Liver (tissue), 9 donors: ENCODE measurements around the gene RHEX. TPM values are rescaled to one million over a fixed set of nuclear protein-coding genes. Genes with fewer than 3 reads are reported as not detected.

Source experiments
- DNase-seq: peaks from one replicate; pipeline ENCODE4 v3.0.0-alpha.2; 2017; ENCODE audit warnings: low spot score
- H3K27ac ChIP-seq, 2 donors: one replicate each; pipeline ENCODE4 v1.7.0; 2013; ENCODE audit warnings: inconsistent platforms in 2 of 2, low read length in 2 of 2, control low read depth in 1 of 2, low read depth in 1 of 2, mild to moderate bottlenecking in 1 of 2
- H3K27me3 ChIP-seq, 4 donors: one replicate each; pipeline versions ENCODE4 v1.6.1 to v1.7.0; 2013; ENCODE audit warnings: low read length in 3 of 4, inconsistent platforms in 1 of 4, mild to moderate bottlenecking in 1 of 4, moderate library complexity in 1 of 4; ENCODE audit not compliant: control insufficient read depth in 4 of 4, insufficient read depth in 4 of 4
- H3K36me3 ChIP-seq, 4 donors: one replicate each; pipeline versions ENCODE4 v1.6.1 to v1.7.0; 2013; ENCODE audit warnings: low read length in 3 of 4, mild to moderate bottlenecking in 3 of 4, low read depth in 1 of 4, moderate library complexity in 1 of 4; ENCODE audit not compliant: control insufficient read depth in 4 of 4, insufficient read depth in 3 of 4
- H3K4me1 ChIP-seq, 4 donors: one replicate each; pipeline versions ENCODE4 v1.6.1 to v1.7.0; 2013; ENCODE audit warnings: low read length in 3 of 4, mild to moderate bottlenecking in 3 of 4, moderate library complexity in 1 of 4; ENCODE audit not compliant: control insufficient read depth in 4 of 4, insufficient read depth in 4 of 4
- H3K4me3 ChIP-seq, 3 donors: one replicate each; pipeline versions ENCODE4 v1.6.1 to v1.7.0; 2013; ENCODE audit warnings: low read length in 3 of 3, control low read depth in 1 of 3, low read depth in 1 of 3, mild to moderate bottlenecking in 1 of 3
- H3K9ac ChIP-seq, 2 donors: one replicate each; pipeline ENCODE4 v1.7.0; 2013; ENCODE audit warnings: low read length in 2 of 2, mild to moderate bottlenecking in 2 of 2, moderate library complexity in 2 of 2, control low read depth in 1 of 2, low read depth in 1 of 2
- H3K9me3 ChIP-seq, 4 donors: one replicate each; pipeline versions ENCODE4 v1.6.1 to v1.7.0; 2013; ENCODE audit warnings: low read length in 3 of 4; ENCODE audit not compliant: control insufficient read depth in 4 of 4
- ATF3 ChIP-seq: IDR thresholded peaks from 2 replicates; pipeline ENCODE4 v1.6.1; 2016; ENCODE audit warnings: antibody characterized with exemption
- FOXA2 ChIP-seq: IDR thresholded peaks from 2 replicates; pipeline ENCODE4 v1.6.1; 2016; ENCODE audit warnings: antibody characterized with exemption
- GABPA ChIP-seq, 2 donors: IDR thresholded peaks in 1 of 2; conservative IDR thresholded peaks in 1 of 2; 2 replicates each; pipeline ENCODE4 v1.6.1; 2016; ENCODE audit warnings: antibody characterized with exemption in 2 of 2, mild to moderate bottlenecking in 1 of 2, moderate library complexity in 1 of 2
- RAD21 ChIP-seq, 2 donors: IDR thresholded peaks; 2 replicates each; pipeline ENCODE4 v1.6.1; 2016; ENCODE audit warnings: antibody characterized with exemption in 2 of 2, mild to moderate bottlenecking in 2 of 2
- REST ChIP-seq: IDR thresholded peaks from 2 replicates; pipeline ENCODE4 v1.6.1; 2016; ENCODE audit warnings: antibody characterized with exemption, mild to moderate bottlenecking
- RXRA ChIP-seq, 2 donors: IDR thresholded peaks; 2 replicates each; pipeline ENCODE4 v1.6.1; 2017 to 2018; ENCODE audit warnings: antibody characterized with exemption in 2 of 2, mild to moderate bottlenecking in 1 of 2
- SP1 ChIP-seq: IDR thresholded peaks from 2 replicates; pipeline ENCODE4 v1.6.1; 2018; ENCODE audit warnings: antibody characterized with exemption, mild to moderate bottlenecking
- ZBTB33 ChIP-seq: IDR thresholded peaks from 2 replicates; pipeline ENCODE4 v1.6.1; 2016; ENCODE audit warnings: antibody characterized with exemption
- WGBS: extraction: QIAGEN DNeasy Blood & Tissue Kit; methylation state at CpG from one replicate; pipeline ENCODE4 v1.1.7; 2013; 5-methylcytosine and 5-hydroxymethylcytosine counted together
- polyA plus RNA-seq, 2 donors: library from polyadenylated mRNA; stranded (reverse) in 1 of 2; unstranded in 1 of 2; fragments of 200-250 nt in 1 of 2; fragments of >200 nt in 1 of 2; fragmentation: Nextera tagmentation in 1 of 2; extraction: Ambion mirVana in 1 of 2; gene quantifications; one replicate each; pipeline versions ENCODE4 v1.2.1 to v1.2.3, GENCODE V29; 2013 to 2015
- total RNA-seq, 2 donors: library from RNA; depleted of rRNA; stranded (reverse); fragments of >200 nt; gene quantifications; one replicate each; pipeline ENCODE4 v1.2.3, GENCODE V29; 2014
- donor health status: healthy.
- donor health status: healthy.
- donor health status: healthy.
- donor health status: healthy.
- donor health status: healthy.

The RHEX gene
- total and polyA plus RNA-seq, 4 donors, result 0.15 to 2.8 (median 0.47) TPM

- no peak for TF ChIP-seq GABPA (IDR thresholded peaks at IDR 0.05 in 1 of 2, conservative IDR thresholded peaks at IDR 0.05 in 1 of 2)
- no peak for TF ChIP-seq ZBTB33
- no peak for TF ChIP-seq ATF3
- TF ChIP-seq RXRA (IDR thresholded peaks at IDR 0.05), result no peak
- no peak for TF ChIP-seq REST
- Histone ChIP-seq H3K9me3 (no peaks in the 10 kb centered on the region), H3K4me3 (no peak overlapping the region), H3K36me3 (peaks cover 0 to 2% (median 0%) of the 10 kb centered on the region in 4 donors), H3K4me1 (peaks cover 0 to 18% (median 15%) of the 10 kb centered on the region in 4 donors), H3K9ac (no peak overlapping the region), H3K27me3 (no peaks in the 10 kb centered on the region), H3K27ac (no peak overlapping the region)
- 98% methylated on average over 1 of the region's 1 CpG for WGBS
- no peak for DNase-seq
These were observed 5.9 kb downstream of the RHEX start for GRCh38 chr1:206058927-206059292.

- Histone ChIP-seq H3K4me1 (peaks cover 0 to 16% (median 14%) of the 10 kb centered on the region in 4 donors), H3K27ac (no peak overlapping the region), H3K27me3 (no peaks in the 10 kb centered on the region), H3K36me3 (peaks cover 0 to 2% (median 0%) of the 10 kb centered on the region in 4 donors), H3K4me3 (no peak overlapping the region), H3K9ac (no peak overlapping the region), H3K9me3 (no peaks in the 10 kb centered on the region)
- no peak for DNase-seq
- TF ChIP-seq FOXA2, result no peak
- WGBS, result 92% methylated on average over 3 of the region's 3 CpGs
These were observed 6.5 kb downstream of the RHEX start for GRCh38 chr1:206059355-206059915.

GRCh38 chr1:206060844-206061243 is 7.9 kb downstream of the RHEX start:
- H3K9ac ChIP-seq, result no peak overlapping the region
- H3K9me3 ChIP-seq, result no peaks in the 10 kb centered on the region
- 95% methylated on average over 3 of the region's 3 CpGs for WGBS
- DNase-seq, result no peak
- no peak overlapping the region for H3K4me3 ChIP-seq
- peaks cover 0 to 2% (median 0%) of the 10 kb centered on the region in 4 donors for H3K36me3 ChIP-seq
- H3K4me1 ChIP-seq, result peaks cover 0 to 5% (median 4%) of the 10 kb centered on the region in 4 donors
- H3K27me3 ChIP-seq, result no peaks in the 10 kb centered on the region
- H3K27ac ChIP-seq, result no peak overlapping the region
- TF ChIP-seq RAD21 (IDR thresholded peaks at IDR 0.05) (no peak), SP1 (no peak), ZBTB33 (no peak), FOXA2 (no peak)
